Heart right ventricle (tissue), 16 donors: ENCODE results near the gene SFT2D1. TPM values are rescaled to one million over a fixed set of nuclear protein-coding genes. Genes with fewer than 3 reads are reported as not detected.

ENCODE experiments used
- ATAC-seq, 8 donors: fragments of 200-7000 bp; cut with Tn5 transposase; one replicate each; pipeline ENCODE4 v1.9.1; 2020; ENCODE audit warnings: mild to moderate bottlenecking in 8 of 8, moderate library complexity in 8 of 8, moderate number of reproducible peaks in 1 of 8
- DNase-seq, 2 donors: peaks; one replicate each; pipeline ENCODE4 v3.0.0-alpha.2; 2020
- H3K27ac ChIP-seq, 10 donors: fragments of 200-600 bp; sonication (generic) in 2 of 10; one replicate each; pipeline versions ENCODE4 v1.5.0 to v1.8.0; 2020 to 2022; ENCODE audit warnings: mild to moderate bottlenecking in 3 of 10
- H3K27me3 ChIP-seq, 7 donors: fragments of 200-600 bp; one replicate each; pipeline ENCODE4 v1.8.0; 2021 to 2022; ENCODE audit warnings: mild to moderate bottlenecking in 2 of 7
- H3K36me3 ChIP-seq, 9 donors: fragments of 200-600 bp; sonication (generic) in 1 of 9; one replicate each; pipeline versions ENCODE4 v1.5.0 to v1.8.0; 2020 to 2022; ENCODE audit warnings: mild to moderate bottlenecking in 2 of 9
- H3K4me1 ChIP-seq, 9 donors: fragments of 200-600 bp; sonication (generic) in 1 of 9; one replicate each; pipeline versions ENCODE4 v1.5.0 to v1.8.0; 2020 to 2022; ENCODE audit warnings: mild to moderate bottlenecking in 4 of 9
- H3K4me3 ChIP-seq, 10 donors: fragments of 200-600 bp; sonication (generic) in 2 of 10; one replicate each; pipeline versions ENCODE4 v1.5.0 to v1.8.0; 2020 to 2022; ENCODE audit warnings: mild to moderate bottlenecking in 7 of 10, moderate library complexity in 2 of 10
- H3K9me3 ChIP-seq, 11 donors: fragments of 200-600 bp in 10 of 11; sonication (generic) in 2 of 11; one replicate each; pipeline versions ENCODE4 v1.5.0 to v1.8.0; 2013 to 2022; ENCODE audit warnings: mild to moderate bottlenecking in 2 of 11, control low read depth in 1 of 11, moderate library complexity in 1 of 11
- CTCF ChIP-seq, 9 donors: fragments of 200-600 bp; sonication (generic) in 2 of 9; IDR thresholded peaks; one replicate each; pipeline versions ENCODE4 v1.5.0 to v1.8.0; 2021 to 2022; ENCODE audit warnings: antibody characterized with exemption in 9 of 9, mild to moderate bottlenecking in 5 of 9, moderate library complexity in 1 of 9
- WGBS, 2 donors: extraction: QIAGEN DNeasy Blood & Tissue Kit; methylation state at CpG; one replicate each; pipeline ENCODE4 v1.1.7; 2013; ENCODE audit warnings: inconsistent platforms in 1 of 2; 5-methylcytosine and 5-hydroxymethylcytosine counted together
- intact Hi-C, 10 donors: fragments of 100-400 bp; cut with DNase I; formaldehyde crosslinking; loops; one replicate each; pipeline versions ENCODE4 v1.11.1 to v1.14.2; 2022
- polyA plus RNA-seq, 2 donors: library from polyadenylated mRNA; stranded (reverse); fragments of 200-250 nt; gene quantifications; one replicate each; pipeline ENCODE4 v1.2.3, GENCODE V29; 2013
- total RNA-seq, 10 donors: library from RNA; stranded (reverse); fragmentation: NEBNext Ultra II Directional in 3 of 10; extraction: Animal tissue kit (Norgen Biotek cat#: 25700) in 3 of 10; gene quantifications; one replicate each; pipeline versions ENCODE4 v1.2.1 to v1.2.4, GENCODE V29; 2021 to 2023
- donor health status: Arrhythmogenic right ventricular cardiomyopathy.
- donor health status: ischemic (EF 13 %, LVEDD 7.1; RV severe dilation, severe dysfunction).
- donor health status: healthy with polysubstance abuse.
- donor health status: DM: no; HTN: yes; CAD: no.
- donor health status: DM: no; HTN: no; CAD: no.
- donor health status: ischemic (EF 25% LVEDD 6.9; RV normal size, moderate dysfunction).
- donor health status: ischemic (EF 25% LVEDD 5.7; RV mildly dilated, moderate dysfunction).
- donor health status: healthy.
- donor health status: DM: yes; HTN: yes; CAD: no.
- donor health status: Ischemic cardiomyopathy.
- donor health status: ischemic (EF 35%, LVEDD 5.7; RV mildly dilated, moderate dysfunction).
- donor health status: nonischemic (EF 11% LVEDD 7.7; RV severe dilation, severe dysfunction).
- donor health status: DM: yes; HTN: yes; CAD: no.
- donor health status: PGD.
- donor health status: ischemic (EF 29% LVEDD 5.4; RV normal size, mild dysfunction).
- donor health status: nonischemic (EF 23%, LVEDD 6.1; RV moderate dilation, normal function).

SFT2D1 gene
- total and polyA plus RNA-seq, 12 donors = 15.6 to 43.6 (median 22.1) TPM

GRCh38 chr6:166278579-166279392 is 63.6 kb downstream of the SFT2D1 start:
- no peak for ATAC-seq
- H3K36me3 ChIP-seq = no peaks in the 10 kb centered on the region

GRCh38 chr6:166277892-166278578 is 64.3 kb downstream of the SFT2D1 start:
- ATAC-seq (no peak), DNase-seq (no peak)
- Histone ChIP-seq H3K27ac (no peak overlapping the region), H3K36me3 (no peaks in the 10 kb centered on the region), H3K4me1 (peaks cover 0 to 6% (median 0%) of the 10 kb centered on the region in 9 donors), H3K27me3 (peaks cover 0 to 34% (median 11%) of the 10 kb centered on the region in 7 donors), H3K9me3 (no peaks in the 10 kb centered on the region), H3K4me3 (no peak overlapping the region)
- WGBS, 2 donors = 80 to 91% methylated on average over 11 of the region's 11 CpGs
- no peak for TF ChIP-seq CTCF (IDR thresholded peaks at IDR 0.05)
- intact Hi-C loops = loop anchor here in 4 of 10 donors (2.0 to 5.0 kb wide), 3 partner anchors 104 to 124 kb away; partner anchors contain the start of gene MPC1 (in 1 of the 4)

More at GRCh38 chr6:166278579-166279392, 63.6 kb downstream of the SFT2D1 start:
- H3K27me3 ChIP-seq = peaks cover 0 to 42% (median 17%) of the 10 kb centered on the region in 7 donors
- H3K4me3 ChIP-seq = no peak overlapping the region
- 57 to 83% methylated on average over 8 of the region's 8 CpGs for WGBS, 2 donors
- TF ChIP-seq CTCF (IDR thresholded peaks at IDR 0.05) = no peak
- intact Hi-C loops = loop anchor here in 3 of 10 donors (2.0 to 5.0 kb wide), 3 partner anchors 104 to 124 kb away; partner anchors contain the start of gene MPC1 (in 1 of the 3)
- H3K9me3 ChIP-seq = no peaks in the 10 kb centered on the region
- H3K4me1 ChIP-seq = peaks cover 0 to 6% (median 0%) of the 10 kb centered on the region in 9 donors
- DNase-seq = no peak
- H3K27ac ChIP-seq = no peak overlapping the region

GRCh38 chr6:166277018-166277417 is 65.3 kb downstream of the SFT2D1 start:
- no peak overlapping the region for H3K27ac ChIP-seq
- DNase-seq = no peak
- H3K4me1 ChIP-seq = peaks cover 0 to 6% (median 0%) of the 10 kb centered on the region in 9 donors
- no peak overlapping the region for H3K4me3 ChIP-seq
- TF ChIP-seq CTCF (IDR thresholded peaks at IDR 0.05) = no peak
- H3K9me3 ChIP-seq = no peaks in the 10 kb centered on the region
- no peaks in the 10 kb centered on the region for H3K36me3 ChIP-seq
- intact Hi-C loops = loop anchor here in 3 of 10 donors (2.0 to 5.0 kb wide), 3 partner anchors 105 to 125 kb away; partner anchors contain the start of gene MPC1 (in 1 of the 3)
- WGBS, 2 donors = 50 to 64% methylated on average over 11 of the region's 11 CpGs
- H3K27me3 ChIP-seq = peaks cover 0 to 28% (median 11%) of the 10 kb centered on the region in 7 donors
- no peak for ATAC-seq

GRCh38 chr6:166275714-166276166 is 66.6 kb downstream of the SFT2D1 start:
- intact Hi-C loops = loop anchor here in 9 of 10 donors (1.0 to 5.0 kb wide), 5 partner anchors 107 to 127 kb away; partner anchors contain the start of gene MPC1 (in 1 of the 9)
- Histone ChIP-seq H3K4me1 (peaks cover 0 to 6% (median 0%) of the 10 kb centered on the region in 9 donors), H3K9me3 (no peaks in the 10 kb centered on the region), H3K36me3 (no peaks in the 10 kb centered on the region), H3K4me3 (no peak overlapping the region), H3K27me3 (peaks cover 0 to 24% (median 12%) of the 10 kb centered on the region in 7 donors), H3K27ac (no peak overlapping the region)
- DNase-seq (peak; percentile 32 to 75), ATAC-seq (peak; percentile 72 to 86 (median 80))
- 3% methylated on average over 21 of the region's 21 CpGs for WGBS, 2 donors
- TF ChIP-seq CTCF (IDR thresholded peaks at IDR 0.05) = peak in 8 of 9 donors; percentile 94 to 100 (median 98)
